RKO (cell line): ENCODE results near the gene CHIC2.

Experiments
- DNase-seq: peaks from one replicate; pipeline ENCODE4 v3.0.0-alpha.2; 2016; ENCODE audit warnings: low spot score

The CHIC2 gene

DNA sequence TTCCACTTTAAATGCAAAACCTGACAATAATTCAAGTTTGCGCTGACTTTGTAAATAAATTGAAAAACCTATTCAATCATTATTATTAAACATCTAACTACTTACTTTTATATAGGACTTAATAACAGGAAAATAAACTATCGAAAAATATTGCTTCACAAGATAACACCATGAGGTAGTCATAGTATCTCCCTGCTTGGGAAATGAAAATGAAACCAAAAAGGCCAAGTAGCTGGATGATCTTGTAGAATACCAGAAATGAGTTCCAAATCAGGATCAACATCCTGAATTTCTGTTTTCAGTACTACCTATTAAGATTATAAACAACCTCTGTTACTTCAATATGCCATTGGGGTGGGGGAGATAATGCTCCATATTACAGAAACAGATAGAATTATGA, 58.9 kb downstream of the CHIC2 start:
- no peak for DNase-seq

DNA sequence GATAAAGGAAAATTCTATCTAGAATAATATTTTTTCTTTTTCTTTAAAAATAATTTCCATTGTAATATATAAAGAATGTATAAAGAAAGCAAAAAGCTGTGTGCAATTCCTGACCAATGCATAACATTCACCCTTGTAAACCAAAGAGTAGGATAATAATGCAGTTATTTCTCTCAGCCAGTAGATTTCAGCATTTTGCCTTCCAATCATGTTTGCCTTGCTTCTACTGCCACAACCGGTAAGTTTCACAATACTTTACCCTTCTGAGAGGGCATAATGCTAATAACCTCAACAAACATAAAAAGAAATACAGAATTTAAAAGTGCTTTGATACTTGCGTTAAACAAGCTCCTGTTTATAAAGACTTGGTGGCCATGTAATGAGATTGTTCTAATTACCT, 59.9 kb downstream of the CHIC2 start:
- no peak for DNase-seq

DNA sequence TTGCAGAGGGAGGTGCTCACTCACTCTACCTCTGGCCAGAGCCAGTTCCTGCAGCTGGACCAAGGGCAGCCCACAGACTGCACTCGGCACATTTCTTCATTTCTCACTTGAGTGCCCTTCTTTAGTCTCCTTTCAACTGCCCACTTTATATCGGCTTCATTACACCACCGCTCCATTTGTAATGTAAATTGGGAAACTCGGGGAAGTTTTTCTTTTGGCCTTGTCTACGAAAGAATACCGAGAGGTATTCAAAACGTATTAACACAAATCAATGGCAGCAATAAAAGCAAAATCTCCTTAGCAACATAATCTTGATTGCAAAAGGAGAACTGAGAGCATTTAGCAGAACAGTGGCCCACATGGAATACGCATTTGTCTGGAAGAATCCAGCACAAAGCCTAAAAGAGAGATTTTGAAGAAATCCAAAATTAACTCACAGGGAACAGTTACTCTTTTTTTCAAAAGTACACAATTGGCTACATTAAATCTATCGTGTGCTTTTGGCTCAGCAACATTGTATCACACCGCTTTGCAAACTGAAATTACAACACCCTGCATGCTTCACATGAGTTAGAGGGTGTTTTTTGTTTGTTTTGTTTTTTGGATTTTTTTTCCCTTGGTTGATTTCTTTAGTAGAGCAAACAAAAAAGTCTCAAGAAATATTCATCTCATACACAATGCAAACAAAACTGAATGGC, 62.6 kb downstream of the CHIC2 start:
- no peak for DNase-seq

DNA sequence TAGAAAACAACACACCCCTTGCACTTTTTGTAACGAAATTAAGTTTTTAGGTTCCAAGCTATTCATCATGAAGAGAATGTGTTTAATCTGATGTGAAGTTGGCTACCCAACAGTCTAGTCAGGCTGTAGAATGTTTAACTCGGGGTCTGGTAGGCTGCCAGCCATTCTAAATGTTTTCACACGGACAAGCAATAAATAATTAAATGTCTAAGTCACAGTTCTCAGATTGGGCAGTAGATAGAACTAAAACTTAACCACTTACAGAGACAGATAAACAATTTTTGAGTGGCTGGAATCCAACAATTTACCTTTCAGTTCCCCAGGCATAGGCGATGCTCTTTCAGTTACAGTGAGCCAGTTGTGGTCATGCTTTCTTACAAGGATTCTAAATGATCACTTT, 66.5 kb downstream of the CHIC2 start:
- no peak for DNase-seq

DNA sequence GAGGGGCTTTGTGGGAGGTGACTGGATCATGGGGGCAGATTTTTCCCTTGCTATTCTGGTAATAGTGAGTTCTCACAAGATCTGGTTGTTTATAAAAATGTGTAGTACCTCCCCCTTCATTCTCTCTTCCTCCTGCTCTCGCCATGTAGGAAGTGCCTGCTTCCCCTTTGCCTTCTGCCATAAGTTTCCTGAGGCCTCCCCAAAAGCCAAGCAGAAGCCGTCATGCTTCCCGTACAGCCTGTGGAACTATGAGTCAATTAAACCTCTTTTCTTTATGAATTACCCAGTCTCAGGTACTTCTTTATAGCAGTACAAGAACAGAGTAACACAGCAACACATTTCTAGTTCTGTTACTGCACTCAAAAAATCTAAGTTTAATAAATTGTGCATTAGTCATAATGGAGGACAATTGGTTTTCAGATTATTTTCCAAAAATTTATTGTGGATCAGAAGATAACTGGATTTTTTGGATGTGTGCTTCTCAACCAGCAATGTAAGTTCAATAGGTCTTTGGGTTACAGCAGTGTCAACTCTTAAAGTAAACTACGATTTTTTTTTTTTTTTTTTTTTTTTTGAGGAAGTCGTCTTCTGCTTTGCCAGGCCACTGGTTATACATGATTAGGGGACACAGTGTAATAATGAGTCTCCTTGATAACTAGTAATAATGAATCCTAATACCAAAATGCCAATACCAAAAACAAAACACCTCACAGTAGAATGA, 69.9 kb downstream of the CHIC2 start:
- DNase-seq: no peak

DNA sequence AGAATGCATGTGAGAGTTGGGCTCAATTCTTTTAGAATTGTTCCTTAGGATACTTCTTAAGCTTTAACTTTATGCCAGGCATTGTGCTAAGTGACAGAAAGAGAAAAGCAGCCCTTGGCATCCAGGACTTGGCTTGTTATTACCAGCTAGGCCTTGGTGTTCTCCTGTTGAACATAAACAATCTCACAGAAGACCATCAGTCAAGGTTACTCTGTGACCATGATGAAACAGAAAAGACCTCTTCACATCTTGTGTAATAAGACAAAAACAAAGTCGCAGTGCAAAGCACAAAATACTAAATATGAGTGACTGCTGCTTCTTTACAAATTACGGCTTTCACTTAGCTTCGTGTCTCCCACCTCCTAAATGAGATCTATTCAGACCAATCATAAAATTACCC, 71.6 kb downstream of the CHIC2 start:
- DNase-seq: no peak

DNA sequence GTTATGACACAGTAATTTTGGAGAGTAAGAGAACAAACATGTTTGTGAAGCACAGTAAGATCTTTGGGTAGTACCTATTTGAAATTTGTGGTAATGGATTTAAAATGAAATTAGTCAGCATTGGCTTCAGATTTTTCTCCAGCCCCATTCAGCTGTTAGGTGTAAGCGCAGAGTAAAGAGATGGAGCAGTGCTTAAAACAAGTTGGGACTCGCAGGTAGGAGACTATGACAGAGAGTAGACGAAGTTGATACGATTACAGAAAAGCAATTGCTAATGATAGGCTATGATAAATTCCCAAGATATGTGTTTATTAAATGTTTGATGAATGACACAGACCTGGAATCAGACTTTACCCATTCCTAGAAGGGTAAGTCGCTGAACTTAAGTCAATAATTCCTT, 72.6 kb downstream of the CHIC2 start:
- DNase-seq: no peak

DNA sequence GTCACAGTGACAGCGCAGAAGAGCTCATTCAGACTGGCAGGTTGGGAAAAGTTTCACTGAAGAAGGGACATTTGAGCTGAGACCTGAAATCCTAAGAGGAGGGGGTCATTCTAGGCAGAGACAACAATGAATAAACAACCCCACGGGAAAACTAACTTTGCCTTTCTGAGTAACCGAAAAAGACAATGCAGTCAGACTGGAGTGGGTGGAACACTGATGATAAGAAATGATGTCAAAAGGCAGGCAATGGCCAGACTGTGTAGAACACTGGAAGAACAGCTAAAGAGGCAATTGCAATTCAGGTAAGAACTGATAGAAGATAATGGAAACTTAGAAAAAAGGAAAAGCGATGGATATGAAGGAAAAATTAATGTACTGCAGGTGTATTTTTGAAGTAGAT, 73.8 kb downstream of the CHIC2 start:
- DNase-seq: no peak

DNA sequence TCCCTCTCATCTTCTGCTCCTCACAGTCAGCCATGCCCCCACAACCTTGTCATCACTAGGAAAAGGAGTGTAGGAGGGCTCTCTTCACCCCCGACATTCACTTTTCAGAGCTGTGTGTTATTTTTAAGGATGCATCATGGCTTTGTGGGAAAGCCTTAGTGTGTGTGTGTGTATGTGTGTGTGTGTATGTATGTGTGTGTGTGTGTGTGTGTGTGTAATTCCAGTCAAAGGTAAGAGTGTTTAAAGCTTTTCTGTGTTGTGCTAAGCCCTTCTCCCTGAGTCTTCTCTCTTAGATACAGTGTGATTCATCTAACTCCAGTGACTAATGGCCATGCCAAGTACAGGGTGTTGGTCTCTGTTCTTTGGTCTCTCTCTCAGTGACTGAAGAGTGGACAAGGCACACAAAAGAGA, 76.6 kb downstream of the CHIC2 start:
- DNase-seq: peak; percentile 74

DNA sequence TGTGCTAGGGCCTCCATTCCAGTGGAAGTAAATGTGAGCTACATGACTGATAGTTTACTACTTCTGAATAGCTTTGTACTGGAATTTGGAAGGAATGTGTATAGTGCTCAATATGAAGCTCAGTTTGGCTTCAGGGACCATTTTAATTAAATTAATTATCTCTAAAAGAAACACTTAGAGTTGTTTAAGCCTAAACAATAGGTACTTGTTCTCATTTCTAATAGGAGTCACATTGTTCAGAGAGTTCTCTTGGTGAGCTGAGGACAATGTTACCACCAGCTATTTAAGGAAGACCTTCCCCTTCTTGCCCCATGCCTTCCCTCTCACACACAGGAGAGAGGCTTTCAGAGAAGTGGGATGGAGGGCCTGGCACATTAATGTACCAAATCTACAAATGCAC, 78.3 kb downstream of the CHIC2 start:
- DNase-seq: no peak

DNA sequence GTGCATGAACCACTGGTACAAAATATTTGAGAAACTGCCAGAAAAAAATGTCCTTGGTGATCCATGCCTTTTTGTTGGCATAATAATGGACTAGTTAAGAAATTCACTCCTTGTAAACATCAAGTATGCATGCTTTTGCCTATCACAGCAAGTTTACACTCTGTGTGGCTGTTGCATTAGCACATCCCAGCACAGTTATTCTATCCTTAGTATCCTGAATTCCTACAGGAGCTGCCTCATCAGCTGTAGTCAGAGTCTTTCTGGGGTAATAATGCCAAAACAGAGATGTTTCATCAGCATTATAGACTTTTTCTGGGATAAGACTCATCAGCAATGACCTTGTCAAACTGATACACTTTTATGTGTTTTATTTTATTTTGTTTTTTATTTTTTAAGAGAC, 82.8 kb downstream of the CHIC2 start:
- DNase-seq: no peak

DNA sequence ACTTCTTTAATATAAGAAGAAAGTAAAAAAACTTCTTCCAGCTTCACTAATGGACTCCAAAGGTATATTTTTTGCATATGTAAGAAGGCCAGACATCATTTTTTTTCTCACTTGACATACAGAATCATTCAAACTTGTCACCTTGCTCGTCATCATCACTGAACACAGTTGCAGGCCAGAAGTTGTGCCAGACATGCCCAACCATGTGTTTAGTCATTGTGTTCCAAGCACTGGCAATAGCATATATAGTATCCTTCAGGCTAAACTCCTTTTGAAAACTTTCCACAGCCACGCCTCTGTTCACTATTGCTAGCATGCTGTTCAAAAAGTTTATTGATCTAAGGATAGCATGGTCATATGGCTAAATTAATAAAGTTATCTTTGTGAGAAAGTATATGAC, 83.3 kb downstream of the CHIC2 start:
- no peak for DNase-seq

DNA sequence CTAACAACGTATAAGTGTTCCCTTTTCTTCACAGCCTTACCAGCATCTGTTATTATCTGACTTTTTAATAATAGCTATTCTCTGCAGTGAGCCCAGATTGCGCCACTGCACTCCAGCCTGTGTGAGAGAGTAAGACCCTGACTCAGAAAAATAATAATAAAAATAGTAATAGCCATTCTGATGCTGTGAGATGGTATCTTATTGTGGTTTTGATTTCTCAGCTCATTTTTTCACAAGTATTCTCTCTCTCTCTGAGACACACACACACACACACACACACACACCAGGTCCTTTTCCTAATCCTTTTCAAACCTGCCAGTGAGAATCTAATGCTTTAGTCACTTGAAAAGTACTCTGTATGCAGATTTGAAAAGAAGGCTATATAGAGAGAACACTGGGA, 89.8 kb downstream of the CHIC2 start:
- no peak for DNase-seq

DNA sequence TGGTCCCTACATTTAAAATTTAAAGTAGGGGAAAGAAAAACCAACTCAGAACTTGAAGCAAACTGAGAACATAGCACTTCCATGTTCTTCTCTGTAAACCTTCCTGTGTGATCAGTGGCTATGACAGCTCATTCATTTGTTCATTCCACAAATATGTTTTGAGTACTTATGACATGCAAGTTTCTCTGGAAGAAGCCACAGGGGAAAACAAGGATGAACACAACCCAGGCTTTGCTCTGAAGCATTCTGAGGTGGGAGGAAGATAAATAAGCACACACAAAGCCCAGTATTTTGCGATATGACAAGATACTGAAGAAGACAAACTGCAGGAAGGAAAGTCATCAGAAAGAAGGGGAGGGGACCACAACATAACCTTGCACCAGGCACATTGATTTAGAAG, 96.4 kb downstream of the CHIC2 start:
- DNase-seq: no peak

DNA sequence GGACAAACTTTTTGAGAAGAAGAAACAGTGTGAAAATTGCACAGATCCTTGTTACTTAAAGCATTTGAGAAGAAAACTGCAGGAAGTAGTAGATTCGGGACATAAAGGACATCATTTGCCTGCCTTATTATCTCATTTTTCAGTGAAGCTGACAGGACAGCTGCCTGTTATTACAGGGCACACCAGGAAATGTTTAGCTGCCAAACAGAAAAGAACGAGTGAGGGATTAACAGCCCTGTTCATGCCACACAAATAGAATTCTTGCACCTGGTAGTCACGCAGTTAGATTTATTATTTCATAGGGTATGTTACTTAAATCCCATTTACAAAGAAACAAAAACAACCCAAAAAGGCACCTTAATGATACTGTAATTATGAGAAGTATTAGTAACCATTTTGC, 100.6 kb downstream of the CHIC2 start:
- no peak for DNase-seq

DNA sequence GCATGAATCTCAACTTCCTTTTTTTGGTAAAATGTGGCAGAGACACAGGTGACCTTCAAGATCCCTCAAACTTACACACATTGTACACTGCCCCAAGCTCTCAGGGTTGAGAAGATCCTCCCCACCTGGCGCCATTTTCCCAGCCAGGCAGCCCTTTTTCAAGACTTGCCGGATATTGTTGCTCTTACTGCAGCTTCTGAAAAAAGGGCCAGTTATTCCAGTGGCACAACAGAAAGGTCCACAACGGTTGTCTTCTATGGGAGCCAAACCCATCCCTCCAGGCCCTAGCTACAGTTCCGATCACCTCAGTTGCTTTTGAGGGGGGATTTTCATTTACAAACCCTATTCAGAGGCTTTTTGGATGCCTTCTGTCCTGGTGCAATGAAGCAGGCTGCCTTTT, 101.1 kb downstream of the CHIC2 start:
- DNase-seq: no peak

DNA sequence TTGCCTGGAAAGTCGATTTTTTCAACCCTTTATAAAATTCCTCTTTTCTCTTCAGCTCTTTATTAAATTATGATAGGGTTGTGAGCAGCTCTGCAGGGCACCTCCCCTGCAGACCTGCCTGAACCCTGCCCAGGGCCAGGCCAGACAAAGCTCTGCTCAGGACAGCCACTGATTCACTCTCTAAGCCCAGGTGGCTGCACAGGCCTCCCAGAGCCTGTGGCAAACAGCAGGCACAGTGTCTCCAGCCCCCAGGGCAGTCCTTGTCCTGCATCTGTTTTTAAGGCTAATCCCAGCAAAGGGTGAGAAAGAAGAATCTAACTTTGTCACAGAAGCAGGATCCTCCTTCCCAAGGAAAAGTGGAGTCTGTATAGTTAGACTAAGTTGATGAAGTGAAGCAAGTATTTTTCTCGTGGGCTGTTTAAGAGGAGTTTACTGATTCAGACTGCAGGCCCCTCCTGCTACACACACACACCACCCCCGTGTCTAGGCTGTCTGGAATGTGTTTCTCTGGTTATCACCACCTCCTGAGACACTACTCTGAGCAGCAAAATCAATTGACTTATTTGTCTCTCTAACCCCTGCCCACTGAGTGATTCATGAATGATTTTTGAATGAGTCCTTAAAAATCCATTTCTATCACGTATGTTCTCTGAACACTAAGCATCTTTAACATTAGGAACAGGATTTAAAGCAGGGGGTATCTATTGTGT, 101.7 kb downstream of the CHIC2 start:
- DNase-seq: no peak

DNA sequence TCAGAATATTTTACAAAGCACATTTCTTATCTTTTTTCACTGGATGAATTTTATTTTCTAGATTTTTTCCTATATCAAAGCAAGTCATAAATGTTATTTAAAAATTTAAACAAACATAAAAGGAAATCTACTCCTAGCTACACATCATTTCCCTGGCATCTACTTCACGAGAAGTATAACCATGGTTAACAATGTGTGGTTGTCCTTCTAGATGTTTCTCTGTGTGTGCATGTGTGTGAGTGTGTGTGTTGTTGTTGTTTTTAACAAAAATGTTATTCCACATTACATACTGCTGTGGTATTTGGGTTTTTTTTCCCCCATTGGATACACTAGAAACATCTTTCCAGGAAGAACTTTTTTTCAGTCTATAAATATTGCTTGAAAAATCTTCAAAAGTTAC, 103.1 kb downstream of the CHIC2 start:
- no peak for DNase-seq

DNA sequence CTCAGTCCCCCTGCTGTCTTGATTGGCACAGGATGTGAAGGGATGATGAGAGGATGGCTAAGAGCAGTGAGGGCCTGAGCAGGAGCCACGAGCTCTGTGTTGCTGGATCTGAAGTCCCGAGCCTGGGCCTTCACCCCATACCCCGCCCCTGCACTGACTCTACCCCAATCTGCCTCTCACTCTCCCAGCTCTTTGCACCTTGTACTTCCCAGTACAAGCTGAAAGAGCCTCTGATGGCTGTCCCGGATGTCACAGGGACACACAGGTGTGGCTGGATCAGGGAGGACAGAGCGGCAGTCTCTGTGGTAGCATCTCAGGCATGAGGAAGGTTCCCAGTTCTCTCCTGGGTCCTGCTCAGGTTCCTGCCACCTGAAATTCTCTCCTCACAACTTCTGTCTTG, 103.6 kb downstream of the CHIC2 start:
- DNase-seq: no peak
